Measurements from ENCODE around the gene LMAN2. TPM values are rescaled to one million over a fixed set of nuclear protein-coding genes. Genes with fewer than 3 reads are reported as not detected.
A peak's percentile ranks its signal among the peaks of the same experiment; 100 is the strongest.

LMAN2 gene
- total and polyA plus RNA-seq, 4 donors: 86.2 to 145 (median 116) TPM

DNA sequence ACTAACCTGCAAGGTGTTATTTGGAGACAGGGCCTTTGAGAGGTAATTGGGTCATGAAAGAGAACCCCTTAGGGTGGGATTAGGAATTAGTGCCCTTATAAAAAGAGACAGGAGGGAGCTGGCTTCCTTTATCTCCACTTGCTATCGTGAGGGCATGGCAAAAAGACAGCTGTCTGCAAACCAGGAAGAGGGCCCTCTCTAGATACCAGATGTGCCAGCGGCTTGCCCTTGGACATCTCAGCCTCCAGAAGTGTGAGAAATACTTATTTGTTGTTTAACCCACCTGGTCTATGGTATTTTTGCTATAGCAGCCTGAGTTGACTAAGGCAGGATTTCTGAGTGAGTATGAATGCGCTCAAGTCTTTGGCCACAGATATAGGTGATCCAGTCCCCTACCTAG lies 5.3 kb upstream of the LMAN2 start:
- intact Hi-C loops (cut with DNase I): no loop called here
- no peaks in the 10 kb centered on the region for H3K9me3 ChIP-seq (ENCODE audit: control insufficient read depth, low read length)
- 69 to 77% methylated on average over 3 of the region's 3 CpGs for WGBS, 2 donors
- no peak overlapping the region for H3K27ac ChIP-seq (ENCODE audit: low read depth in 1 of 2, low read length in 2 of 2)
- no peak overlapping the region for H3K4me3 ChIP-seq (ENCODE audit: low read length in 2 of 2)
- no peaks in the 10 kb centered on the region for H3K36me3 ChIP-seq (ENCODE audit: control insufficient read depth in 1 of 2, insufficient read depth in 2 of 2, low read length in 1 of 2)
- H3K27me3 ChIP-seq (ENCODE audit: control insufficient read depth in 1 of 2, insufficient read depth in 2 of 2, low read length in 1 of 2): no peaks in the 10 kb centered on the region
- ATAC-seq (ENCODE audit: low FRiP score): no peak
- no peak for DNase-seq
- H3K4me1 ChIP-seq (ENCODE audit: control insufficient read depth in 1 of 2, insufficient read depth in 2 of 2, low read length in 2 of 2): no peaks in the 10 kb centered on the region

DNA sequence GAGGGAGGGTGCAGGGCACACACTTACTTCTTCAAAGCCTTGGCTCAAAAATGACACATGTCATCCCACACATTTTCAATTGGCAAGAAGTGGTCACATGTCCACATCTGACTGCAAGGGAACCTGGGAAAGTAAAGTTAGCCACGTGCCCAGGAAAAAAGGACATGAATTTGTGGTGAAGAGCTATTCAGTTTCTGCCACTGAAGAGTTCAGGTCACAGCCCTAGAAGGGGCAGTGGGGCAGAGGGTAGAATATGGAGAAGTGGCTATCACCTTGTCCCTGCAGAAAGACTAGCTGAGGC lies 4.3 kb upstream of the LMAN2 start:
- WGBS, 2 donors: 0 to 3% methylated on average over 1 of the region's 1 CpG
- DNase-seq: no peak
- Histone ChIP-seq H3K27me3 (ENCODE audit: control insufficient read depth in 1 of 2, insufficient read depth in 2 of 2, low read length in 1 of 2) (no peaks in the 10 kb centered on the region), H3K27ac (ENCODE audit: low read depth in 1 of 2, low read length in 2 of 2) (no peak overlapping the region), H3K4me3 (ENCODE audit: low read length in 2 of 2) (no peak overlapping the region), H3K36me3 (ENCODE audit: control insufficient read depth in 1 of 2, insufficient read depth in 2 of 2, low read length in 1 of 2) (no peaks in the 10 kb centered on the region), H3K4me1 (ENCODE audit: control insufficient read depth in 1 of 2, insufficient read depth in 2 of 2, low read length in 2 of 2) (no peaks in the 10 kb centered on the region), H3K9me3 (ENCODE audit: control insufficient read depth, low read length) (no peaks in the 10 kb centered on the region)
- intact Hi-C loops (cut with DNase I): no loop called here
- ATAC-seq (ENCODE audit: low FRiP score): no peak

DNA sequence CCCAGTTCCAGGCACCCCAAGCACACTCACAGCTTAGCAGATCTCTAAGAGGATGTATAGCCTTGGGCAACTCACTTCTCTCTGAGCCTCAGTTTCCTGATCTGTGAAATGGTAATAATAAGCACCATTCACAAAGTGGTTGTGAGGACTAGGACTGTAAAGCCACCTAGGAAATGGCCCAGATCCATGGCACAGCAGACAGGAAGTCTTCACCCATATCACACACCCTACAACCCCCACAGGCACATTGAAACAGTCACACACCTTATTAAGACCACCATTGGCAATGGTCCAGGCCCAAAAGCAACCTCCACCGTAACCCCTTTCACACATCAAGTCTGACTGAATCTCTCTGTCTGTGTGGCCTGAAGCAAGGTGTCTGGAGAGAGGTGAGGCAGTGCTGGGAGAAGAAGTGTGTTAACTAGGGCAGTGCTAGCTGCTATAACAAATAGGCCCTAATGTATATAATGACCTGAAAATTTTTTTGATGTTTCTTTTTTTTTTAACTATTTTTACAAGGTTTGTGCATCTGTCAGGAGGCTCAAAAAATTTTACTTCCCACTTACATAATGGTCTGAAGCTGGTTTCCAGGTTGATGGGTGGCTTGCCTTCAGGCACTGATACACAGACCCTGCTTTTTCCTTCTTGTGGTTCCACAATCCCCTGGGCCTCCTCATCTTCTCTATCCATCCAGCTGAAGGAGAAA lies 3.8 kb upstream of the LMAN2 start:
- Histone ChIP-seq H3K4me3 (ENCODE audit: low read length in 2 of 2) (no peak overlapping the region), H3K27ac (ENCODE audit: low read depth in 1 of 2, low read length in 2 of 2) (no peak overlapping the region), H3K27me3 (ENCODE audit: control insufficient read depth in 1 of 2, insufficient read depth in 2 of 2, low read length in 1 of 2) (no peaks in the 10 kb centered on the region), H3K4me1 (ENCODE audit: control insufficient read depth in 1 of 2, insufficient read depth in 2 of 2, low read length in 2 of 2) (peaks cover 0 to 1% of the 10 kb centered on the region in 2 donors), H3K36me3 (ENCODE audit: control insufficient read depth in 1 of 2, insufficient read depth in 2 of 2, low read length in 1 of 2) (no peaks in the 10 kb centered on the region), H3K9me3 (ENCODE audit: control insufficient read depth, low read length) (no peaks in the 10 kb centered on the region)
- DNase-seq: no peak
- WGBS, 2 donors: 70 to 82% methylated on average over 1 of the region's 1 CpG
- intact Hi-C loops (cut with DNase I): no loop called here
- no peak for ATAC-seq (ENCODE audit: low FRiP score)

DNA sequence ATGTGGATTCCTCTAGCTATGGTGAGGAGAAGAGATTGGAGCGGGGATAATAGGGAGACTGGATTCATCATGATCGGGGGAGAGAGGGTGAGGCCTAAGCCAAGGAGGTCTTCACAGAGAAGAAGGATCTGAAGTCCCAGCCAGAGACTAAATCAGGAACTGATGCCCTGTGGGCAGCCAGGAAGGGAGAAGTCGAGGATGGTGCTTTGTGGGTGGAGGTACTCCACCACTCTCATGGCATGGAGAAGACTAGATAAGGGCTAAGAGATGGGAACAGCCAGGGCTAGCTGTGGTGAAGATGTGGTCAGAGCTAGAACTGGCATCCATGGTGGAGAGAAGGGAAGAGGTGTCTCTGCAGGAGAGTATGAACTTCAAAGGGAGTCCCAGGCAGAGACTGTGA lies 3.2 kb upstream of the LMAN2 start:
- Histone ChIP-seq H3K4me1 (ENCODE audit: control insufficient read depth in 1 of 2, insufficient read depth in 2 of 2, low read length in 2 of 2) (peaks cover 0 to 3% of the 10 kb centered on the region in 2 donors), H3K36me3 (ENCODE audit: control insufficient read depth in 1 of 2, insufficient read depth in 2 of 2, low read length in 1 of 2) (no peaks in the 10 kb centered on the region), H3K9me3 (ENCODE audit: control insufficient read depth, low read length) (no peaks in the 10 kb centered on the region), H3K4me3 (ENCODE audit: low read length in 2 of 2) (no peak overlapping the region), H3K27ac (ENCODE audit: low read depth in 1 of 2, low read length in 2 of 2) (no peak overlapping the region), H3K27me3 (ENCODE audit: control insufficient read depth in 1 of 2, insufficient read depth in 2 of 2, low read length in 1 of 2) (no peaks in the 10 kb centered on the region)
- WGBS, 2 donors: 71 to 86% methylated on average over 3 of the region's 3 CpGs
- DNase-seq (no peak), ATAC-seq (ENCODE audit: low FRiP score) (no peak)
- intact Hi-C loops (cut with DNase I): no loop called here

DNA sequence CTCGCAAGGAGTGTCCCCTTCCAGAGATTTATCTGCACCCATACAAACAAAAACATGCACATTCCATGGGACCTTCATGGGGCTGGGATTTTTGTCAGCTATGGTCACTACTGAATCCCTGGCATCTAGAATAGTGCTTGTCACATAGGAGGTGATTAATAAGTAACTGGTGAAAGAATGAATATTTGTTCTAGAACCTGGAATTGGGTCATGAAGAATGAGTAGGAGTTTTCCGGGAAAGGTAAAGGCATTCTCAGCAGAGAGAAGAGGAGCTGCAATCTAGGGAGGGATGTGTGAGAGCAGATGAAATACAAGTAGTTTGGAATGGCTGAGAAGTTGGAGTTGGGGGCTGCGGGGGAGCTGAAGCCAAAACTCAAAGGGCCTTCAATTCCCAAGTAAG lies 2.8 kb upstream of the LMAN2 start:
- intact Hi-C loops (cut with DNase I): no loop called here

DNA sequence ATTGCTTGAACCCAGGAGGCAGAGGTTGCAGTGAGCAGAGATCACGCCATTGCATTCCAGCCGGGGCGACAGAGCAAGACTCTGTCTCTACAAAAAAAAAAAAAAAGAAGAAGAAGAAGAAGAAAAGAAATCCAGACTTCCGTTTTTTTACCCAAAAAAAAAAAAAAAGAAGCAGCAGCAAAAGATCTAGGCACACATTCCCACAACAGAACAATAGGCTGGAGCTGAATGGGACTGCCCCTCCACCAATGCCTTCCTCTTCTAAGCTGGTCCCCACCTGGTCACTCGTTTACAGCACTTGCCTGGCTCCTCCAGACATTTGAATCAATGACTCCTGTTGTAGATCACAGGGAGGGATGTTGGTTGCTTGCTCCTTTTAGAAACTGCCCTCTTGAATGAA lies 1.6 kb upstream of the LMAN2 start:
- intact Hi-C loops (cut with DNase I): no loop called here
- Histone ChIP-seq H3K9me3 (ENCODE audit: control insufficient read depth, low read length) (no peaks in the 10 kb centered on the region), H3K27ac (ENCODE audit: low read depth in 1 of 2, low read length in 2 of 2) (no peak overlapping the region), H3K4me1 (ENCODE audit: control insufficient read depth in 1 of 2, insufficient read depth in 2 of 2, low read length in 2 of 2) (peaks cover 0 to 3% of the 10 kb centered on the region in 2 donors), H3K27me3 (ENCODE audit: control insufficient read depth in 1 of 2, insufficient read depth in 2 of 2, low read length in 1 of 2) (no peaks in the 10 kb centered on the region), H3K4me3 (ENCODE audit: low read length in 2 of 2) (no peak overlapping the region), H3K36me3 (ENCODE audit: control insufficient read depth in 1 of 2, insufficient read depth in 2 of 2, low read length in 1 of 2) (peaks cover 0 to 1% of the 10 kb centered on the region in 2 donors)
- 74 to 82% methylated on average over 4 to 5 of the region's 5 CpGs for WGBS, 2 donors
- DNase-seq (no peak), ATAC-seq (ENCODE audit: low FRiP score) (no peak)

More for the DNA sequence above, 2.8 kb upstream of the LMAN2 start:
- Histone ChIP-seq H3K36me3 (ENCODE audit: control insufficient read depth in 1 of 2, insufficient read depth in 2 of 2, low read length in 1 of 2) (peaks cover 0 to 1% of the 10 kb centered on the region in 2 donors), H3K27ac (ENCODE audit: low read depth in 1 of 2, low read length in 2 of 2) (no peak overlapping the region), H3K4me3 (ENCODE audit: low read length in 2 of 2) (no peak overlapping the region), H3K9me3 (ENCODE audit: control insufficient read depth, low read length) (no peaks in the 10 kb centered on the region), H3K27me3 (ENCODE audit: control insufficient read depth in 1 of 2, insufficient read depth in 2 of 2, low read length in 1 of 2) (no peaks in the 10 kb centered on the region), H3K4me1 (ENCODE audit: control insufficient read depth in 1 of 2, insufficient read depth in 2 of 2, low read length in 2 of 2) (peaks cover 0 to 3% of the 10 kb centered on the region in 2 donors)
- ATAC-seq (ENCODE audit: low FRiP score): no peak
- DNase-seq: no peak
- 84 to 88% methylated on average over 3 of the region's 3 CpGs for WGBS, 2 donors

DNA sequence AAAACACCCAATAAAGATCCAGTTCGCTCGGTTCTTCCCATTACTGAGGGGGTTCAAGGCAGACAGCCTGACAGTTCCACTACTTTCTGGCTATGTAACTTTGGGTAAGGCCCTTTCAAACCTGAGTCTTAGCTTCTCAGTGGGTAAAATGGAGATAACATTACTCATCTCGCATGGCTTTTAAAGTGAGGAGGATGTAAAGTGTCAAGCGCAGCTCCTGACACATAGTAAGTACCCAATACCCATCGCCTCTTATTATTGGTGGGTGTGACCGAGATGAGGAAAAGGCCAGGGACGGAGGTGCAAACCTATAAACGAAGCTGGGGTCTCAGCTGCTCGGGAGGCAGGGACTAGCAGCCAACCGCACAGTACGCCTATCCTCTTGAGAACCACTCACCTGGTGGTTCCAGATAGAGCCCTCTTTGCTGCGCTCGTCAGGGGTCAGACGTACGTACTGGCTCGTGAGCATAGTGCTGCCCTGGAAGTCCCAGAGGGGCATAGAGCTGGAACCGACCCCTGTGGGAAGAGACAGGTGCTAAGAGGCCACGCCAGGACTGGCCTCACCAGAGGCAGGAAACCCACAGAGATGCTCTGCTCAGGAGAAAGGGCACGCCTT lies 584 bp downstream of the LMAN2 start:
- intact Hi-C loops (cut with DNase I): no loop called here
- DNase-seq (peak in 1 of 2 donors; percentile 47), ATAC-seq (ENCODE audit: low FRiP score) (peak; percentile 19)
- H3K4me1 ChIP-seq (ENCODE audit: control insufficient read depth in 1 of 2, insufficient read depth in 2 of 2, low read length in 2 of 2): peaks cover 0 to 3% of the 10 kb centered on the region in 2 donors
- 12 to 14% methylated on average over 19 of the region's 19 CpGs for WGBS, 2 donors
- peak overlapping the region; percentile 62 to 77 for H3K4me3 ChIP-seq (ENCODE audit: low read length in 2 of 2)
- no peaks in the 10 kb centered on the region for H3K9me3 ChIP-seq (ENCODE audit: control insufficient read depth, low read length)
- H3K36me3 ChIP-seq (ENCODE audit: control insufficient read depth in 1 of 2, insufficient read depth in 2 of 2, low read length in 1 of 2): peaks cover 0 to 1% of the 10 kb centered on the region in 2 donors
- peak overlapping the region; percentile 31 to 81 for H3K27ac ChIP-seq (ENCODE audit: low read depth in 1 of 2, low read length in 2 of 2)
- no peaks in the 10 kb centered on the region for H3K27me3 ChIP-seq (ENCODE audit: control insufficient read depth in 1 of 2, insufficient read depth in 2 of 2, low read length in 1 of 2)

DNA sequence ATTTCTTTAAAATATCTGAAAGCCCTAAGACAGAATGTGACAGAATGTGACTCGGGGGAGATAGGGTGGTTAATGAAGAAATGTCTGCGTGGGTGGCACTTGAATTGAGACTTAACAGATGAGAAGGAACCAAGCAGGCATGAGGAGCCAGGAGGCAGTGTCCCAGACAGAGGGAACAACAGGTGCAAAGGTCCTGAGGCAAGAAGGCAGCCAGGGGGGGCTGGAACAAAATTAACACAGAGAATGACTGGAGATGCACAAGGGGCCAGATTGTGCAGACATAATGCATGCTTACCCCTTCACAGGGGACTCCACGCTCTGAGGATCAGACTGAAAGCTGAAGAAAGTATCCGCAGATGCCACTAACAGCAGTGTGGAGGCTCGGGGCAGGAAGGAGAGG lies 1.7 kb downstream of the LMAN2 start:
- DNase-seq (no peak), ATAC-seq (ENCODE audit: low FRiP score) (no peak)
- Histone ChIP-seq H3K4me1 (ENCODE audit: control insufficient read depth in 1 of 2, insufficient read depth in 2 of 2, low read length in 2 of 2) (peaks cover 0 to 3% of the 10 kb centered on the region in 2 donors), H3K9me3 (ENCODE audit: control insufficient read depth, low read length) (no peaks in the 10 kb centered on the region), H3K27me3 (ENCODE audit: control insufficient read depth in 1 of 2, insufficient read depth in 2 of 2, low read length in 1 of 2) (no peaks in the 10 kb centered on the region), H3K4me3 (ENCODE audit: low read length in 2 of 2) (no peak overlapping the region), H3K36me3 (ENCODE audit: control insufficient read depth in 1 of 2, insufficient read depth in 2 of 2, low read length in 1 of 2) (peaks cover 0 to 1% of the 10 kb centered on the region in 2 donors), H3K27ac (ENCODE audit: low read depth in 1 of 2, low read length in 2 of 2) (no peak overlapping the region)
- intact Hi-C loops (cut with DNase I): no loop called here
- WGBS, 2 donors: 86 to 87% methylated on average over 5 of the region's 5 CpGs

DNA sequence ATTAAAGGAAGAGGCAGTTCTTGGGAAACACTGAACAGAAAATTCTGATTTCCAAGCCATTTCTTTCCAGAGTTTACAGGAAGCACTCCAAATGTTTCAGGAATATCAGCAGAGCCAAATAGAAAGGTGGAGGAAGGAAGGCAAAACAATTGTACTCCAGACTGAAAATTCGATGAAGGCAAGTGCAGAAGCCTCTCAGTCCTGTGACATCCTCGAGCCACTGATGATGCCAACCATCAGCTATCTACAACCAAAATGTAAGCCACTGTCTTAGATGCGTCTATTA lies 2.2 kb downstream of the LMAN2 start:
- ATAC-seq (ENCODE audit: low FRiP score) (no peak), DNase-seq (no peak)
- Histone ChIP-seq H3K4me1 (ENCODE audit: control insufficient read depth in 1 of 2, insufficient read depth in 2 of 2, low read length in 2 of 2) (peaks cover 0 to 3% of the 10 kb centered on the region in 2 donors), H3K27ac (ENCODE audit: low read depth in 1 of 2, low read length in 2 of 2) (no peak overlapping the region), H3K36me3 (ENCODE audit: control insufficient read depth in 1 of 2, insufficient read depth in 2 of 2, low read length in 1 of 2) (peaks cover 0 to 1% of the 10 kb centered on the region in 2 donors), H3K9me3 (ENCODE audit: control insufficient read depth, low read length) (no peaks in the 10 kb centered on the region), H3K4me3 (ENCODE audit: low read length in 2 of 2) (no peak overlapping the region), H3K27me3 (ENCODE audit: control insufficient read depth in 1 of 2, insufficient read depth in 2 of 2, low read length in 1 of 2) (no peaks in the 10 kb centered on the region)
- intact Hi-C loops (cut with DNase I): no loop called here
- WGBS, 2 donors: 75 to 77% methylated on average over 3 of the region's 3 CpGs
